ENCODE measurements around the gene PPP1CA. TPM values are rescaled to one million over a fixed set of nuclear protein-coding genes. Genes with fewer than 3 reads are reported as not detected.
A peak's percentile ranks its signal among the peaks of the same experiment; 100 is the strongest.

The PPP1CA gene
- polyA plus RNA-seq, 2 of the 4 experiments (the other 2 are of a cell fraction): 174 to 208 TPM

DNA sequence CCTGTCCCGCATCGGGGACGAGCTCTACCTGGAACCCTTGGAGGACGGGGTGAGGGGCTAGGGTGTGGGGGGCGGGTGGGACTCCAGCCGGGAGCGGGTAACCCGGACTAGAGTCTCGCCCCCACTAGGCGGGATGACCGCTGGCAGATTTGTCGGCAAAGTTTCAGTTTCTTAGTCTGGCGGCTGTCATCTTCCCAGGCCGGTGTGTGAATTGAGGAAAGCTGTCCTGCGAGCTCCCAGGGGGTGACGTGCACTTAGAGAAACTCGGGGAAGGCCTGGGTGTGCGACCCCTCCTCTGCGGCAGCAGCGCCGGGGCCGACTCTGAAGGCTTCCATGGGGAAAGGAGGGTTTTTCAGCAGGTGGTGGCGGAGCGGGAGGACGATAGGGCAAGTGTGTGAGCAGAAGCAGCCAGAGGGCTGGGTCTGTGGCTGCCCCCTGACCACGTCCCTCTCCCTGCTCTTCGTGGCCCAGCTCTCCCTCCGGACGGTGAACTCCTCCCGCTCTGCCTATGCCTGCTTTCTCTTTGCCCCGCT is 9.4 kb downstream of the PPP1CA start:
- Histone ChIP-seq H3K4me1 (peaks cover 13% of the 10 kb centered on the region; the same call in 2 of the 3 replicates), H3K9me3 (no peaks in the 10 kb centered on the region), H3K4me3 (peak overlapping the region; percentile 77), H3K4me2 (peak overlapping the region; percentile 92), H3K27ac (peak overlapping the region; percentile 85 to 90)
- DNase-seq (ENCODE audit: low read depth in 1 of 2, low spot score in 1 of 2): no peak
- no peak for FAIRE-seq
- ChIA-PET CTCF (interaction anchor here (0.6 to 46.2 kb wide), 8 partner anchors 0 to 129 kb away, joined by 3 to 1913 read pairs (median 11); partner anchors contain the start of genes CLCF1, PITPNM1, POLD4 and PPP1CA), POLR2A (interaction anchor here (0.8 to 2.5 kb wide), 12 partner anchors 9 to 75 kb away, joined by 3 to 21 read pairs (median 3); partner anchors contain the start of genes POLD4 and PPP1CA)
- WGBS (ENCODE audit: missing lambda C conversion rate): 29% methylated on average over 24 of the region's 31 CpGs
- TF ChIP-seq EHMT2 (IDR thresholded peaks at IDR 0.05; ENCODE audit: low read depth) (no peak), NFE2L2 (conservative IDR thresholded peaks at IDR 0.05; ENCODE audit: low read length) (no peak), KDM5A (IDR thresholded peaks at IDR 0.05) (no peak), RNF2 (IDR thresholded peaks at IDR 0.05; ENCODE audit: borderline replicate concordance, low read depth) (no peak), TFCP2L1 (CRISPR knock-in tag; IDR thresholded peaks at IDR 0.05) (no peak)
- ATAC-seq: peak; percentile 2 to 12; a peak in 4 of 6 replicates

DNA sequence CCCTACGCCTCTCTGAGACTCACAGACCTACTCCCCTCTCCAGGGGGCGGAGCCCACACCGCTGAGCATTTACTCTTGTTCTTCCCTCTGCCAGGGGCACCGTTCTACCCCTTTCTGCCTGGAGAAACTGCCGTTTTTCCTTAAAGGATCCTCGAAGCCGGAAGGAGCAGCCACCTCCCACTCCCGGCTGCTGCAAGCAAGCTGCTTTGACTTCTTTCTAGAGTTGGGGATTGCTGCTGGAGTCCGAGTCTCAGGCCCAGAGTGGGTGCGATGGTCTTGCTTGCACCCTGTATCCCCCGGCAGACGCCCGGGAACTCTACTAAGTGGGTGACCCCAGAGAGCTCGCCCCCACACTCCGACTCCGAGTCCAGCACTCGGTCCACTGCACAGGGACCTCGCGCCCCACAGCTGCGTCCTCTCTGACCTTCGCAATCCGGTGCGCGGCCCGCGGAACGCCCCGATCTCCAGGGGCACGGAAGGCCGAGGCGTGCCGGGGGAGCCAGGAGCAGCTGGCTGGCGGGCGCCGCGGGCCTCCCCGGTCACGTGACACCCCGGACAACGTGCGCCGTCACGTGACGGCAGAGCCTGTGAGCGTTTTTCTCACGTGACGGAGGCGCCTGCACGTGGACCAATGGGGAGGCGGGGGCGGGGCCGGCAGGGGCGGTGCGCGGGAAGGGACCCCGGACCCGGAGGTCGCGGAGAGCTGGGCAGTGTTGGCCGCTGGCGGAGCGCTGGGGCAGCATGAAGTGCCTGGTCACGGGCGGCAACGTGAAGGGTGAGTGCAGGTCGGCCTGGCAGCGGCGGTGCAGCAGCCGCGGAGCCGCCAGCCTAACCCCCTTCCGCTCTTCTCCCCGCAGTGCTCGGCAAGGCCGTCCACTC is 10.1 kb downstream of the PPP1CA start, which contains the start of gene RAD9A:
RAD9A (plus strand) TSS at position 683 of the 879 bp plus-strand sequence; CDS start at position 742, 59 bp downstream.
- POLR2A ChIA-PET: interaction anchor here (0.8 to 2.5 kb wide), 12 partner anchors 10 to 74 kb away, joined by 3 to 21 read pairs (median 3); partner anchors contain the start of genes POLD4 and PPP1CA
- CTCF ChIA-PET: interaction anchor here (0.6 to 46.2 kb wide), 9 partner anchors 1 to 129 kb away, joined by 3 to 1913 read pairs (median 8); partner anchors contain the start of genes CLCF1, PITPNM1, POLD4 and PPP1CA
- no peaks in the 10 kb centered on the region for H3K9me3 ChIP-seq
- peak within 1 kb of the TSS; percentile 85 to 90 for H3K27ac ChIP-seq
- DNase-seq (ENCODE audit: low read depth in 1 of 2, low spot score in 1 of 2) (peak; percentile 94 to 97), FAIRE-seq (no peak), ATAC-seq (peak; percentile 59 to 77)
- peak within 1 kb of the TSS; percentile 92 for H3K4me2 ChIP-seq
- peaks cover 19% of the 10 kb centered on the region; the same call in 2 of the 3 replicates for H3K4me1 ChIP-seq
- H3K4me3 ChIP-seq: peak within 1 kb of the TSS; percentile 77
- WGBS (ENCODE audit: missing lambda C conversion rate): 3% methylated on average over 48 of the region's 75 CpGs
- TF ChIP-seq KDM5A (IDR thresholded peaks at IDR 0.05): peak; percentile 81
- TF ChIP-seq, protein P1, sequence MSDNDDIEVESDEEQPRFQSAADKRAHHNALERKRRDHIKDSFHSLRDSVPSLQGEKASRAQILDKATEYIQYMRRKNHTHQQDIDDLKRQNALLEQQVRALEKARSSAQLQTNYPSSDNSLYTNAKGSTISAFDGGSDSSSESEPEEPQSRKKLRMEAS (IDR thresholded peaks at IDR 0.05): peak; percentile 99
- no peak for TF ChIP-seq FOSB (CRISPR knock-in tag; IDR thresholded peaks at IDR 0.05)
- peak; percentile 63; the same call in 1 of the 2 replicates for TF ChIP-seq MYC (IDR thresholded peaks at IDR 0.05; ENCODE audit: borderline replicate concordance, low read length)
- peak; percentile 91; the same call in 1 of the 2 replicates for TF ChIP-seq HOXB5 (CRISPR knock-in tag; IDR thresholded peaks at IDR 0.05)
- no peak for TF ChIP-seq SREBF2 (IDR thresholded peaks at IDR 0.05)
- 0 out of 2 replicates have a peak, but pooled peaks have one; percentile 43 for TF ChIP-seq EHF (CRISPR knock-in tag; IDR thresholded peaks at IDR 0.05)
- TF ChIP-seq MAFK (IDR thresholded peaks at IDR 0.05; ENCODE audit: partially characterized antibody): no peak
- TF ChIP-seq POLR2A (IDR thresholded peaks at IDR 0.05; ENCODE audit: low read length): peak; percentile 51
- TF ChIP-seq HEYL (CRISPR knock-in tag; IDR thresholded peaks at IDR 0.05): no peak
- TF ChIP-seq KDM1A (IDR thresholded peaks at IDR 0.05; ENCODE audit: low read depth): no peak
- no peak for TF ChIP-seq JUNB (IDR thresholded peaks at IDR 0.05)
- no peak for TF ChIP-seq EHMT2 (IDR thresholded peaks at IDR 0.05; ENCODE audit: low read depth)
- peak; percentile 97 for TF ChIP-seq NPAS2 (CRISPR knock-in tag; IDR thresholded peaks at IDR 0.05; ENCODE audit: borderline replicate concordance)
- no peak for TF ChIP-seq CEBPB (IDR thresholded peaks at IDR 0.05)
- no peak; the same call in 1 of the 2 replicates for TF ChIP-seq POLR2AphosphoS2 (conservative IDR thresholded peaks at IDR 0.05; ENCODE audit: low read length)
- no peak for TF ChIP-seq RFX5 (IDR thresholded peaks at IDR 0.05)
- TF ChIP-seq RAD21 (conservative IDR thresholded peaks at IDR 0.05 in 1 of 2, IDR thresholded peaks at IDR 0.05 in 1 of 2): no peak
- TF ChIP-seq GATA3 (IDR thresholded peaks at IDR 0.05; ENCODE audit: borderline replicate concordance): peak; percentile 52; the same call in 1 of the 2 replicates
- TF ChIP-seq, protein P2, sequence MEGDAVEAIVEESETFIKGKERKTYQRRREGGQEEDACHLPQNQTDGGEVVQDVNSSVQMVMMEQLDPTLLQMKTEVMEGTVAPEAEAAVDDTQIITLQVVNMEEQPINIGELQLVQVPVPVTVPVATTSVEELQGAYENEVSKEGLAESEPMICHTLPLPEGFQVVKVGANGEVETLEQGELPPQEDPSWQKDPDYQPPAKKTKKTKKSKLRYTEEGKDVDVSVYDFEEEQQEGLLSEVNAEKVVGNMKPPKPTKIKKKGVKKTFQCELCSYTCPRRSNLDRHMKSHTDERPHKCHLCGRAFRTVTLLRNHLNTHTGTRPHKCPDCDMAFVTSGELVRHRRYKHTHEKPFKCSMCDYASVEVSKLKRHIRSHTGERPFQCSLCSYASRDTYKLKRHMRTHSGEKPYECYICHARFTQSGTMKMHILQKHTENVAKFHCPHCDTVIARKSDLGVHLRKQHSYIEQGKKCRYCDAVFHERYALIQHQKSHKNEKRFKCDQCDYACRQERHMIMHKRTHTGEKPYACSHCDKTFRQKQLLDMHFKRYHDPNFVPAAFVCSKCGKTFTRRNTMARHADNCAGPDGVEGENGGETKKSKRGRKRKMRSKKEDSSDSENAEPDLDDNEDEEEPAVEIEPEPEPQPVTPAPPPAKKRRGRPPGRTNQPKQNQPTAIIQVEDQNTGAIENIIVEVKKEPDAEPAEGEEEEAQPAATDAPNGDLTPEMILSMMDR (IDR thresholded peaks at IDR 0.05): no peak
- no peak for TF ChIP-seq CHD4 (IDR thresholded peaks at IDR 0.05; ENCODE audit: borderline replicate concordance)
- no peak for TF ChIP-seq NFE2L2 (conservative IDR thresholded peaks at IDR 0.05; ENCODE audit: low read length)
- TF ChIP-seq, protein P3, sequence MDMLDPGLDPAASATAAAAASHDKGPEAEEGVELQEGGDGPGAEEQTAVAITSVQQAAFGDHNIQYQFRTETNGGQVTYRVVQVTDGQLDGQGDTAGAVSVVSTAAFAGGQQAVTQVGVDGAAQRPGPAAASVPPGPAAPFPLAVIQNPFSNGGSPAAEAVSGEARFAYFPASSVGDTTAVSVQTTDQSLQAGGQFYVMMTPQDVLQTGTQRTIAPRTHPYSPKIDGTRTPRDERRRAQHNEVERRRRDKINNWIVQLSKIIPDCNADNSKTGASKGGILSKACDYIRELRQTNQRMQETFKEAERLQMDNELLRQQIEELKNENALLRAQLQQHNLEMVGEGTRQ (IDR thresholded peaks at IDR 0.05): peak; percentile 100
- 0 out of 2 replicates have a peak, but pooled peaks have one; percentile 76 for TF ChIP-seq TFCP2L1 (CRISPR knock-in tag; IDR thresholded peaks at IDR 0.05)
- TF ChIP-seq, protein P4, sequence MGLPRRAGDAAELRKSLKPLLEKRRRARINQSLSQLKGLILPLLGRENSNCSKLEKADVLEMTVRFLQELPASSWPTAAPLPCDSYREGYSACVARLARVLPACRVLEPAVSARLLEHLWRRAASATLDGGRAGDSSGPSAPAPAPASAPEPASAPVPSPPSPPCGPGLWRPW (IDR thresholded peaks at IDR 0.05): no peak
- no peak for TF ChIP-seq FOSL2 (IDR thresholded peaks at IDR 0.05)
- TF ChIP-seq FOSL2 (CRISPR knock-in tag; IDR thresholded peaks at IDR 0.05): peak; percentile 53
- TF ChIP-seq CHD2 (IDR thresholded peaks at IDR 0.05; ENCODE audit: low read length, partially characterized antibody): no peak
- TF ChIP-seq, protein P5, sequence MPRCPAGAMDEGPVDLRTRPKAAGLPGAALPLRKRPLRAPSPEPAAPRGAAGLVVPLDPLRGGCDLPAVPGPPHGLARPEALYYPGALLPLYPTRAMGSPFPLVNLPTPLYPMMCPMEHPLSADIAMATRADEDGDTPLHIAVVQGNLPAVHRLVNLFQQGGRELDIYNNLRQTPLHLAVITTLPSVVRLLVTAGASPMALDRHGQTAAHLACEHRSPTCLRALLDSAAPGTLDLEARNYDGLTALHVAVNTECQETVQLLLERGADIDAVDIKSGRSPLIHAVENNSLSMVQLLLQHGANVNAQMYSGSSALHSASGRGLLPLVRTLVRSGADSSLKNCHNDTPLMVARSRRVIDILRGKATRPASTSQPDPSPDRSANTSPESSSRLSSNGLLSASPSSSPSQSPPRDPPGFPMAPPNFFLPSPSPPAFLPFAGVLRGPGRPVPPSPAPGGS (IDR thresholded peaks at IDR 0.05): 0 out of 3 replicates have a peak, but pooled peaks have one; percentile 47
- TF ChIP-seq HDAC2 (IDR thresholded peaks at IDR 0.05): no peak; the same call in 1 of the 2 replicates
- TF ChIP-seq FOXS1 (CRISPR knock-in tag; IDR thresholded peaks at IDR 0.05): peak; percentile 71; the same call in 1 of the 2 replicates
